Astrocyte (in vitro differentiated cells and primary cell): ENCODE measurements around the gene CD207. TPM values are rescaled to one million over a fixed set of nuclear protein-coding genes. Genes with fewer than 3 reads are reported as not detected.

Source experiments
- DNase-seq: peaks from one replicate; pipeline ENCODE4 v3.0.0-alpha.2; 2010; ENCODE audit warnings: low read depth
- FAIRE-seq: peaks from 2 replicates; lab custom pipeline; 2011; peaks lifted over from hg19 to GRCh38; lab: Jason Lieb, UNC
- H2AFZ ChIP-seq: 2 replicates; pipeline ENCODE4 v1.6.0; 2012; ENCODE audit warnings: low read depth, low read length, inconsistent platforms
- H3K27ac ChIP-seq: 2 replicates; pipeline ENCODE4 v1.5.1; 2011; ENCODE audit warnings: low read depth, low read length, inconsistent platforms
- H3K27me3 ChIP-seq: 2 replicates; pipeline ENCODE4 v1.6.0; 2011; ENCODE audit warnings: low read length, inconsistent platforms; ENCODE audit not compliant: insufficient read depth
- H3K36me3 ChIP-seq: 2 replicates; pipeline ENCODE4 v1.5.1; 2011; ENCODE audit warnings: low read length, inconsistent platforms; ENCODE audit not compliant: insufficient read depth
- H3K4me1 ChIP-seq: 2 replicates; pipeline ENCODE4 v1.5.1; 2011; ENCODE audit warnings: low read length, inconsistent platforms; ENCODE audit not compliant: insufficient read depth
- H3K4me2 ChIP-seq: 2 replicates; pipeline ENCODE4 v1.6.0; 2012; ENCODE audit warnings: low read length, inconsistent platforms
- H3K4me3 ChIP-seq: 2 replicates; pipeline ENCODE4 v1.5.1; 2011; ENCODE audit warnings: low read depth, mild to moderate bottlenecking, low read length, inconsistent platforms; ENCODE audit not compliant: insufficient read depth
- H3K79me2 ChIP-seq: 2 replicates; pipeline ENCODE4 v1.6.0; 2012; ENCODE audit warnings: mild to moderate bottlenecking, low read length, inconsistent platforms; ENCODE audit not compliant: insufficient read depth
- H3K9ac ChIP-seq: 2 replicates; pipeline ENCODE4 v1.6.0; 2012; ENCODE audit warnings: mild to moderate bottlenecking, low read length, inconsistent platforms
- H3K9me3 ChIP-seq: 2 replicates; pipeline ENCODE4 v1.5.1; 2012; ENCODE audit warnings: low read depth, mild to moderate bottlenecking, low read length, inconsistent platforms; ENCODE audit not compliant: insufficient read depth
- H4K20me1 ChIP-seq: 2 replicates; pipeline ENCODE4 v1.6.0; 2012; ENCODE audit warnings: low read length, inconsistent platforms; ENCODE audit not compliant: insufficient read depth
- H3K27ac Mint-ChIP-seq: one replicate; pipeline ENCODE4 v1.8.0; 2021; ENCODE audit warnings: mild to moderate bottlenecking, mixed read lengths; ENCODE audit not compliant: unreplicated experiment
- H3K27me3 Mint-ChIP-seq: one replicate; pipeline ENCODE4 v1.8.0; 2021; ENCODE audit warnings: low read depth, mixed read lengths; ENCODE audit not compliant: unreplicated experiment
- H3K36me3 Mint-ChIP-seq: one replicate; pipeline ENCODE4 v1.8.0; 2021; ENCODE audit warnings: low read depth, mixed read lengths; ENCODE audit not compliant: unreplicated experiment
- H3K4me1 Mint-ChIP-seq: one replicate; pipeline ENCODE4 v1.8.0; 2021; ENCODE audit warnings: low read depth, mixed read lengths; ENCODE audit not compliant: unreplicated experiment
- H3K4me3 Mint-ChIP-seq: one replicate; pipeline ENCODE4 v1.8.0; 2021; ENCODE audit warnings: mild to moderate bottlenecking, moderate library complexity, mixed read lengths; ENCODE audit not compliant: unreplicated experiment
- H3K9me3 Mint-ChIP-seq: one replicate; pipeline ENCODE4 v1.8.0; 2021; ENCODE audit warnings: mild to moderate bottlenecking, mixed read lengths; ENCODE audit not compliant: unreplicated experiment
- CTCF ChIP-seq: IDR thresholded peaks from 2 replicates; pipeline ENCODE4 v1.5.1; 2011; ENCODE audit warnings: low read depth, mild to moderate bottlenecking, inconsistent platforms, low read length, moderate library complexity; ENCODE audit not compliant: insufficient read depth
- EZH2 ChIP-seq: IDR thresholded peaks from 2 replicates; pipeline ENCODE4 v1.6.1; 2012; ENCODE audit warnings: mild to moderate bottlenecking, low read length, inconsistent platforms; ENCODE audit not compliant: insufficient read depth
- total RNA-seq: library from RNA; stranded (reverse); gene quantifications from 2 replicates; pipeline ENCODE4 v1.2.1, GENCODE V29; 2021

CD207 gene
- total RNA-seq, 1 donor from 2014 or later, result not detected

- H3K4me3 Mint-ChIP-seq, result no peak overlapping the region
- no peak overlapping the region for H3K4me2 ChIP-seq
- no peaks in the 10 kb centered on the region for H4K20me1 ChIP-seq
- no peak overlapping the region for H3K27ac Mint-ChIP-seq
- peaks cover 65% of the 10 kb centered on the region for H3K27me3 ChIP-seq
- peaks cover 48% of the 10 kb centered on the region for H3K27me3 Mint-ChIP-seq
- FAIRE-seq, result no peak
- H3K9me3 ChIP-seq, result no peaks in the 10 kb centered on the region
- H2AFZ ChIP-seq, result no peak overlapping the region
- peaks cover 6% of the 10 kb centered on the region for H3K4me1 Mint-ChIP-seq
- H3K36me3 Mint-ChIP-seq, result no peaks in the 10 kb centered on the region
- H3K36me3 ChIP-seq, result no peaks in the 10 kb centered on the region
- H3K4me1 ChIP-seq, result no peaks in the 10 kb centered on the region
- peaks cover 11% of the 10 kb centered on the region for H3K9me3 Mint-ChIP-seq
- H3K4me3 ChIP-seq, result no peak overlapping the region
- no peak overlapping the region for H3K9ac ChIP-seq
- no peak for TF ChIP-seq EZH2
- no peak for TF ChIP-seq CTCF
- no peak overlapping the region for H3K27ac ChIP-seq
- H3K79me2 ChIP-seq, result no peaks in the 10 kb centered on the region
- DNase-seq, result no peak
Observed at GRCh38 chr2:70793450-70793849, 42.2 kb downstream of the CD207 start.

- Mint-ChIP-seq H3K36me3 (no peaks in the 10 kb centered on the region), H3K27me3 (peaks cover 70% of the 10 kb centered on the region), H3K4me3 (peak within 1 kb of the TSS; percentile 74), H3K4me1 (peaks cover 6% of the 10 kb centered on the region), H3K27ac (peak within 1 kb of the TSS; percentile 44), H3K9me3 (peaks cover 8% of the 10 kb centered on the region)
- Histone ChIP-seq H4K20me1 (no peaks in the 10 kb centered on the region), H3K36me3 (no peaks in the 10 kb centered on the region), H3K4me1 (no peaks in the 10 kb centered on the region), H3K4me3 (peak within 1 kb of the TSS; percentile 45), H3K9ac (no peak within 1 kb of the TSS), H3K27me3 (peaks cover 69% of the 10 kb centered on the region), H3K4me2 (peak within 1 kb of the TSS; percentile 77), H2AFZ (peak within 1 kb of the TSS; percentile 41), H3K79me2 (no peaks in the 10 kb centered on the region), H3K27ac (no peak within 1 kb of the TSS), H3K9me3 (no peaks in the 10 kb centered on the region)
- FAIRE-seq (no peak), DNase-seq (no peak)
- TF ChIP-seq CTCF (no peak), EZH2 (peak; percentile 95)
Observed at GRCh38 chr2:70790136-70790828, 45.3 kb downstream of the CD207 start, which contains the start of gene FIGLA. Gene FIGLA (minus strand): TSS chr2:70790643. CDS start chr2:70790638, 5 bp downstream.
